Suprapubic skin (tissue), 4 donors: ENCODE data around the gene MADCAM1.

Source experiments
- POLR2A ChIP-seq, 2 donors: fragments of 450-650 bp; IDR thresholded peaks; one replicate each; pipeline ENCODE4 v1.6.1; 2017; ENCODE audit warnings: antibody characterized with exemption in 2 of 2, mild to moderate bottlenecking in 2 of 2, moderate library complexity in 2 of 2
- POLR2AphosphoS5 ChIP-seq, 3 donors: sonication (generic); formaldehyde crosslinking; IDR thresholded peaks; one replicate each; pipeline ENCODE4 v1.6.1; 2017; ENCODE audit warnings: antibody characterized with exemption in 3 of 3
- TF ChIP-seq, protein P1 (sequence below), 2 donors: fragments of 200-600 bp in 1 of 2; fragments of 450-650 bp in 1 of 2; sonication (generic) in 1 of 2; IDR thresholded peaks; one replicate each; pipeline ENCODE4 v1.5.1; 2016 to 2019; ENCODE audit warnings: antibody characterized with exemption in 2 of 2, mild to moderate bottlenecking in 1 of 2, moderate library complexity in 1 of 2

DNA sequence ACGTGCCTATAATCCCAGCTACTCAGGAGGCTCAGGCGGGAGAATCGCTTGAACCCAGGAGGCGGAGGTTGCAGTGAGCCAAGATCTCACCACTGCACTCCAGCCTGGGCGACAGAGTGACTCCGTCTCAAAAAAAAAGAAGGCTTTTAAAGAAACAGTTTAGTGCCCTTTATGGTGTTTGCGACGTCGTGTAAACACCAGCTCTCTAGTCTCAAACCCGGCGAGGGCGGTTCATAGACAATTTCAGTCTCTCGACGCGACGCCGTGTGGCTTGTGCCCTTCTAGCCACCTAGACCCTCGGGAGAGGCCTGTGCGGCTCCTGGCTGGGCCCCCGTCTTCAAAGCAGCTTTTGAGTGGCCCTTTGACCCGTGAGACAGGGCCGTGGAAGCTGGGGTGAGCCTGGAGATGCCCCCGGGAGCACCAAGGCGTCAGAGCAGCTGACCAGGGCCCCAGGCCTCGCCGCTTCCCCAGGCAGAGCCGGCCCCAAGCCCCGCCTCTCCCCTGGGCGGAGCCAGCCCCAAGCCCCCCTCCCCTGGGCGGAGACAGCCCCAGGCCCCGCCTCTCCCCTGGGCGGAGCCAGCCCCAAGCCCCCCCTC lies 5.0 kb upstream of the MADCAM1 start:
- TF ChIP-seq, protein P1, sequence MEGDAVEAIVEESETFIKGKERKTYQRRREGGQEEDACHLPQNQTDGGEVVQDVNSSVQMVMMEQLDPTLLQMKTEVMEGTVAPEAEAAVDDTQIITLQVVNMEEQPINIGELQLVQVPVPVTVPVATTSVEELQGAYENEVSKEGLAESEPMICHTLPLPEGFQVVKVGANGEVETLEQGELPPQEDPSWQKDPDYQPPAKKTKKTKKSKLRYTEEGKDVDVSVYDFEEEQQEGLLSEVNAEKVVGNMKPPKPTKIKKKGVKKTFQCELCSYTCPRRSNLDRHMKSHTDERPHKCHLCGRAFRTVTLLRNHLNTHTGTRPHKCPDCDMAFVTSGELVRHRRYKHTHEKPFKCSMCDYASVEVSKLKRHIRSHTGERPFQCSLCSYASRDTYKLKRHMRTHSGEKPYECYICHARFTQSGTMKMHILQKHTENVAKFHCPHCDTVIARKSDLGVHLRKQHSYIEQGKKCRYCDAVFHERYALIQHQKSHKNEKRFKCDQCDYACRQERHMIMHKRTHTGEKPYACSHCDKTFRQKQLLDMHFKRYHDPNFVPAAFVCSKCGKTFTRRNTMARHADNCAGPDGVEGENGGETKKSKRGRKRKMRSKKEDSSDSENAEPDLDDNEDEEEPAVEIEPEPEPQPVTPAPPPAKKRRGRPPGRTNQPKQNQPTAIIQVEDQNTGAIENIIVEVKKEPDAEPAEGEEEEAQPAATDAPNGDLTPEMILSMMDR (IDR thresholded peaks at IDR 0.05), result no peak
- TF ChIP-seq POLR2A (IDR thresholded peaks at IDR 0.05) (no peak), POLR2AphosphoS5 (IDR thresholded peaks at IDR 0.05) (no peak)
